Suprapubic skin (tissue), 4 donors: ENCODE results near the gene MYH7. TPM values are rescaled to one million over a fixed set of nuclear protein-coding genes. Genes with fewer than 3 reads are reported as not detected.
"Not testable (repeated sequence)": the region's sequence is repeated elsewhere in the genome, so short reads cannot be mapped to it uniquely, and the experiment has no call there.

Experiments used
- DNase-seq, 2 donors: peaks; one replicate each; pipeline ENCODE4 v3.0.0-alpha.2; 2019; ENCODE audit warnings: low spot score in 2 of 2
- H3K27ac ChIP-seq: fragments of 200-600 bp; sonication (generic); one replicate; pipeline ENCODE4 v1.5.1; 2019
- H3K27me3 ChIP-seq: fragments of 200-600 bp; sonication (generic); one replicate; pipeline ENCODE4 v1.5.1; 2019
- H3K36me3 ChIP-seq: fragments of 200-600 bp; sonication (generic); one replicate; pipeline ENCODE4 v1.5.1; 2019
- H3K4me1 ChIP-seq: fragments of 200-600 bp; sonication (generic); one replicate; pipeline ENCODE4 v1.5.1; 2019
- H3K4me3 ChIP-seq: fragments of 200-600 bp; sonication (generic); one replicate; pipeline ENCODE4 v1.5.1; 2019; ENCODE audit warnings: mild to moderate bottlenecking
- H3K9me3 ChIP-seq: fragments of 200-600 bp; sonication (generic); one replicate; pipeline ENCODE4 v1.5.1; 2019
- CTCF ChIP-seq, 2 donors: fragments of 200-600 bp in 1 of 2; fragments of 450-650 bp in 1 of 2; sonication (generic) in 1 of 2; IDR thresholded peaks; one replicate each; pipeline ENCODE4 v1.5.1; 2016 to 2019; ENCODE audit warnings: antibody characterized with exemption in 2 of 2, mild to moderate bottlenecking in 1 of 2, moderate library complexity in 1 of 2
- EP300 ChIP-seq: sonication (generic); formaldehyde crosslinking; IDR thresholded peaks from one replicate; pipeline ENCODE4 v1.6.1; 2017; ENCODE audit warnings: antibody characterized with exemption
- POLR2A ChIP-seq, 2 donors: fragments of 450-650 bp; IDR thresholded peaks; one replicate each; pipeline ENCODE4 v1.6.1; 2017; ENCODE audit warnings: antibody characterized with exemption in 2 of 2, mild to moderate bottlenecking in 2 of 2, moderate library complexity in 2 of 2
- POLR2AphosphoS5 ChIP-seq, 3 donors: sonication (generic); formaldehyde crosslinking; IDR thresholded peaks; one replicate each; pipeline ENCODE4 v1.6.1; 2017; ENCODE audit warnings: antibody characterized with exemption in 3 of 3
- WGBS: methylation state at CpG from one replicate; pipeline ENCODE4 v1.1.5; 2018; 5-methylcytosine and 5-hydroxymethylcytosine counted together
- total RNA-seq, 4 donors: library from RNA; depleted of rRNA; stranded (reverse); fragments of >200 nt; gene quantifications; one replicate each; pipeline ENCODE4 v1.1.0, GENCODE V29; 2016

The MYH7 gene
- total RNA-seq, 4 donors from 2014 or later = not detected

GRCh38 chr14:23423657-23424056 lies 11.8 kb downstream of the MYH7 start:
- peaks cover 4% of the 10 kb centered on the region for H3K27me3 ChIP-seq
- H3K36me3 ChIP-seq = no peaks in the 10 kb centered on the region
- H3K4me3 ChIP-seq = no peak overlapping the region
- no peak overlapping the region for H3K27ac ChIP-seq
- H3K4me1 ChIP-seq = no peaks in the 10 kb centered on the region
- no peaks in the 10 kb centered on the region for H3K9me3 ChIP-seq
- WGBS = 87% methylated on average over 6 of the region's 6 CpGs
- no peak for TF ChIP-seq POLR2AphosphoS5 (IDR thresholded peaks at IDR 0.05)
- no peak for TF ChIP-seq EP300
- no peak for TF ChIP-seq POLR2A (IDR thresholded peaks at IDR 0.05)
- TF ChIP-seq CTCF (IDR thresholded peaks at IDR 0.05) = no peak
- no peak for DNase-seq

- no peak for TF ChIP-seq EP300
- TF ChIP-seq POLR2AphosphoS5 (IDR thresholded peaks at IDR 0.05) = no peak
- TF ChIP-seq POLR2A (IDR thresholded peaks at IDR 0.05) = no peak
- no peak for TF ChIP-seq CTCF (IDR thresholded peaks at IDR 0.05)
- no peak overlapping the region for H3K27ac ChIP-seq
- H3K36me3 ChIP-seq = no peaks in the 10 kb centered on the region
- H3K9me3 ChIP-seq = no peaks in the 10 kb centered on the region
- H3K4me3 ChIP-seq = no peak overlapping the region
- no peak for DNase-seq
- H3K27me3 ChIP-seq = no peaks in the 10 kb centered on the region
- no peaks in the 10 kb centered on the region for H3K4me1 ChIP-seq
These were observed 13.9 kb downstream of the MYH7 start for GRCh38 chr14:23421594-23421993.

- not testable (repeated sequence) for H3K9me3 ChIP-seq, H3K27ac ChIP-seq, H3K4me3 ChIP-seq, H3K36me3 ChIP-seq, DNase-seq, H3K27me3 ChIP-seq, H3K4me1 ChIP-seq
- WGBS = 72% methylated on average over 4 of the region's 17 CpGs
These were observed 15.8 kb downstream of the MYH7 start for GRCh38 chr14:23419646-23420045.

GRCh38 chr14:23418021-23418420 lies 17.4 kb downstream of the MYH7 start:
- Histone ChIP-seq H3K4me3 (no peak overlapping the region), H3K27ac (no peak overlapping the region), H3K9me3 (no peaks in the 10 kb centered on the region), H3K27me3 (no peaks in the 10 kb centered on the region), H3K4me1 (no peaks in the 10 kb centered on the region), H3K36me3 (no peaks in the 10 kb centered on the region)
- DNase-seq = no peak
- 94% methylated on average over 21 of the region's 21 CpGs for WGBS
- no peak for TF ChIP-seq CTCF (IDR thresholded peaks at IDR 0.05)
- TF ChIP-seq EP300 = no peak
- TF ChIP-seq POLR2A (IDR thresholded peaks at IDR 0.05) = no peak
- no peak for TF ChIP-seq POLR2AphosphoS5 (IDR thresholded peaks at IDR 0.05)

- not testable (repeated sequence) for H3K27me3 ChIP-seq, H3K4me3 ChIP-seq
These were observed 18.2 kb downstream of the MYH7 start for GRCh38 chr14:23417269-23417668.

GRCh38 chr14:23416801-23417200 lies 18.7 kb downstream of the MYH7 start:
- WGBS = 91% methylated on average over 6 of the region's 11 CpGs
- peaks cover 3% of the 10 kb centered on the region for H3K27me3 ChIP-seq
- H3K27ac ChIP-seq = no peak overlapping the region
- no peaks in the 10 kb centered on the region for H3K4me1 ChIP-seq
- no peak for DNase-seq
- TF ChIP-seq CTCF (IDR thresholded peaks at IDR 0.05) (no peak), POLR2AphosphoS5 (IDR thresholded peaks at IDR 0.05) (no peak), EP300 (no peak), POLR2A (IDR thresholded peaks at IDR 0.05) (no peak)
- no peak overlapping the region for H3K4me3 ChIP-seq
- H3K9me3 ChIP-seq = no peaks in the 10 kb centered on the region
- no peaks in the 10 kb centered on the region for H3K36me3 ChIP-seq

More at GRCh38 chr14:23417269-23417668, 18.2 kb downstream of the MYH7 start:
- not testable (repeated sequence) for H3K27ac ChIP-seq, DNase-seq, H3K4me1 ChIP-seq, H3K36me3 ChIP-seq, H3K9me3 ChIP-seq
- 85% methylated on average over 12 of the region's 12 CpGs for WGBS
